HUES48 (cell line): ENCODE results near the gene SMAD2.

Source experiments
- H3K27ac ChIP-seq: one replicate; pipeline ENCODE4 v1.7.0; 2013; ENCODE audit warnings: low read depth, low read length, inconsistent platforms
- H3K27me3 ChIP-seq: 2 replicates; pipeline ENCODE4 v1.6.1; 2013; ENCODE audit warnings: mild to moderate bottlenecking, low read length; ENCODE audit not compliant: control insufficient read depth, insufficient read depth
- H3K36me3 ChIP-seq: 2 replicates; pipeline ENCODE4 v1.6.1; 2013; ENCODE audit warnings: low read length; ENCODE audit not compliant: control insufficient read depth, insufficient read depth
- H3K4me1 ChIP-seq: 2 replicates; pipeline ENCODE4 v1.6.1; 2013; ENCODE audit warnings: mild to moderate bottlenecking, low read length; ENCODE audit not compliant: control insufficient read depth, insufficient read depth
- H3K4me3 ChIP-seq: 2 replicates; pipeline ENCODE4 v1.5.1; 2013; ENCODE audit warnings: mild to moderate bottlenecking, low read depth, low read length
- H3K9ac ChIP-seq: 2 replicates; pipeline ENCODE4 v1.6.1; 2013; ENCODE audit warnings: mild to moderate bottlenecking, low read depth, low read length, moderate library complexity
- H3K9me3 ChIP-seq: 2 replicates; pipeline ENCODE4 v1.6.1; 2013; ENCODE audit warnings: low read length; ENCODE audit not compliant: control insufficient read depth, insufficient read depth

The SMAD2 gene

GRCh38 chr18:47794725-47795433 lies 135.6 kb downstream of the SMAD2 start:
- Histone ChIP-seq H3K27ac (no peak overlapping the region), H3K9ac (no peak overlapping the region), H3K4me1 (no peaks in the 10 kb centered on the region), H3K27me3 (no peaks in the 10 kb centered on the region), H3K4me3 (no peak overlapping the region), H3K9me3 (no peaks in the 10 kb centered on the region), H3K36me3 (no peaks in the 10 kb centered on the region)

- Histone ChIP-seq H3K27me3 (no peaks in the 10 kb centered on the region), H3K36me3 (no peaks in the 10 kb centered on the region), H3K4me3 (no peak overlapping the region), H3K4me1 (no peaks in the 10 kb centered on the region), H3K27ac (no peak overlapping the region), H3K9me3 (no peaks in the 10 kb centered on the region), H3K9ac (no peak overlapping the region)
These were observed 136.8 kb downstream of the SMAD2 start for GRCh38 chr18:47793609-47794008.

- H3K9me3 ChIP-seq, result no peaks in the 10 kb centered on the region
- H3K27me3 ChIP-seq, result no peaks in the 10 kb centered on the region
- H3K36me3 ChIP-seq, result no peaks in the 10 kb centered on the region
- H3K27ac ChIP-seq, result no peak overlapping the region
- no peak overlapping the region for H3K9ac ChIP-seq
- no peak overlapping the region for H3K4me3 ChIP-seq
- no peaks in the 10 kb centered on the region for H3K4me1 ChIP-seq
These were observed 138.9 kb downstream of the SMAD2 start for GRCh38 chr18:47791461-47791985.

- Histone ChIP-seq H3K36me3 (no peaks in the 10 kb centered on the region), H3K4me1 (no peaks in the 10 kb centered on the region), H3K27me3 (no peaks in the 10 kb centered on the region), H3K9me3 (peaks cover 9% of the 10 kb centered on the region; the same call in 1 of the 2 replicates), H3K27ac (no peak overlapping the region), H3K9ac (no peak overlapping the region), H3K4me3 (no peak overlapping the region)
These were observed 140.4 kb downstream of the SMAD2 start for GRCh38 chr18:47790036-47790435.

- H3K36me3 ChIP-seq, result no peaks in the 10 kb centered on the region
- no peak overlapping the region for H3K9ac ChIP-seq
- no peaks in the 10 kb centered on the region for H3K4me1 ChIP-seq
- H3K27me3 ChIP-seq, result no peaks in the 10 kb centered on the region
- H3K4me3 ChIP-seq, result no peak overlapping the region
- peaks cover 16% of the 10 kb centered on the region for H3K9me3 ChIP-seq
- H3K27ac ChIP-seq, result no peak overlapping the region
These were observed 141.8 kb downstream of the SMAD2 start for GRCh38 chr18:47788621-47789020.

GRCh38 chr18:47781561-47781960 lies 148.9 kb downstream of the SMAD2 start:
- H3K4me1 ChIP-seq, result no peaks in the 10 kb centered on the region
- H3K36me3 ChIP-seq, result no peaks in the 10 kb centered on the region
- peaks cover 16% of the 10 kb centered on the region for H3K9me3 ChIP-seq
- H3K27ac ChIP-seq, result no peak overlapping the region
- H3K27me3 ChIP-seq, result no peaks in the 10 kb centered on the region
- no peak overlapping the region for H3K9ac ChIP-seq
- no peak overlapping the region for H3K4me3 ChIP-seq

- Histone ChIP-seq H3K36me3 (no peaks in the 10 kb centered on the region), H3K9me3 (peaks cover 8% of the 10 kb centered on the region), H3K9ac (no peak overlapping the region), H3K27ac (no peak overlapping the region), H3K4me1 (no peaks in the 10 kb centered on the region), H3K4me3 (no peak overlapping the region), H3K27me3 (no peaks in the 10 kb centered on the region)
These were observed 150.3 kb downstream of the SMAD2 start for GRCh38 chr18:47780011-47780725.

- Histone ChIP-seq H3K4me3 (no peak overlapping the region), H3K36me3 (no peaks in the 10 kb centered on the region), H3K27ac (no peak overlapping the region), H3K27me3 (no peaks in the 10 kb centered on the region), H3K4me1 (no peaks in the 10 kb centered on the region), H3K9me3 (peaks cover 2% of the 10 kb centered on the region), H3K9ac (no peak overlapping the region)
These were observed 151.1 kb downstream of the SMAD2 start for GRCh38 chr18:47779381-47779780.

- no peak overlapping the region for H3K27ac ChIP-seq
- H3K4me1 ChIP-seq, result no peaks in the 10 kb centered on the region
- H3K4me3 ChIP-seq, result no peak overlapping the region
- no peaks in the 10 kb centered on the region for H3K9me3 ChIP-seq
- H3K9ac ChIP-seq, result no peak overlapping the region
- H3K36me3 ChIP-seq, result no peaks in the 10 kb centered on the region
- no peaks in the 10 kb centered on the region for H3K27me3 ChIP-seq
These were observed 152.8 kb downstream of the SMAD2 start for GRCh38 chr18:47777626-47778025.

GRCh38 chr18:47775961-47776360 lies 154.5 kb downstream of the SMAD2 start:
- Histone ChIP-seq H3K9me3 (no peaks in the 10 kb centered on the region), H3K27ac (no peak overlapping the region), H3K36me3 (no peaks in the 10 kb centered on the region), H3K4me1 (no peaks in the 10 kb centered on the region), H3K4me3 (no peak overlapping the region), H3K27me3 (no peaks in the 10 kb centered on the region), H3K9ac (no peak overlapping the region)

GRCh38 chr18:47773931-47774330 lies 156.5 kb downstream of the SMAD2 start:
- Histone ChIP-seq H3K27me3 (no peaks in the 10 kb centered on the region), H3K9me3 (no peaks in the 10 kb centered on the region), H3K9ac (no peak overlapping the region), H3K36me3 (no peaks in the 10 kb centered on the region), H3K4me1 (no peaks in the 10 kb centered on the region), H3K4me3 (no peak overlapping the region), H3K27ac (no peak overlapping the region)
